H9 (cell line): ENCODE results near the gene ARHGAP29. TPM values are rescaled to one million over a fixed set of nuclear protein-coding genes. Genes with fewer than 3 reads are reported as not detected.

Source experiments
- DNase-seq: peaks from one replicate; pipeline ENCODE4 v3.0.0-alpha.2; 2017
- H2AFZ ChIP-seq: one replicate; pipeline ENCODE4 v1.6.1; 2013; ENCODE audit warnings: mild to moderate bottlenecking, low read length, control low read depth, moderate library complexity
- H2AK5ac ChIP-seq: 2 replicates; pipeline ENCODE4 v1.6.1; 2013; ENCODE audit warnings: low read length, control low read depth, mixed read lengths; ENCODE audit not compliant: insufficient read length
- H2BK120ac ChIP-seq: one replicate; pipeline ENCODE4 v1.6.1; 2013; ENCODE audit warnings: low read depth, mild to moderate bottlenecking, low read length, control low read depth, inconsistent platforms; ENCODE audit not compliant: poor library complexity, severe bottlenecking
- H2BK12ac ChIP-seq: 2 replicates; pipeline ENCODE4 v1.6.1; 2013; ENCODE audit warnings: low read length, control low read depth, mixed read lengths, low read depth; ENCODE audit not compliant: insufficient read length
- H2BK15ac ChIP-seq: 2 replicates; pipeline ENCODE4 v1.6.1; 2013; ENCODE audit warnings: low read depth, low read length, control low read depth
- H2BK20ac ChIP-seq: one replicate; pipeline ENCODE4 v1.6.1; 2013; ENCODE audit warnings: low read depth, mild to moderate bottlenecking, low read length, control low read depth, inconsistent platforms; ENCODE audit not compliant: poor library complexity, severe bottlenecking
- H2BK5ac ChIP-seq: 2 replicates; pipeline ENCODE4 v1.6.1; 2013; ENCODE audit warnings: low read length, control low read depth, mixed read lengths; ENCODE audit not compliant: insufficient read length
- H3K14ac ChIP-seq: 2 replicates; pipeline ENCODE4 v1.6.1; 2013; ENCODE audit warnings: low read length, control low read depth; ENCODE audit not compliant: insufficient read depth
- H3K18ac ChIP-seq: 2 replicates; pipeline ENCODE4 v1.6.1; 2013; ENCODE audit warnings: low read depth, mild to moderate bottlenecking, mixed read lengths, low read length, control low read depth; ENCODE audit not compliant: insufficient read length
- H3K23ac ChIP-seq: 2 replicates; pipeline ENCODE4 v1.6.1; 2013; ENCODE audit warnings: low read length, control low read depth, mixed read lengths, low read depth; ENCODE audit not compliant: insufficient read length
- H3K23me2 ChIP-seq: 2 replicates; pipeline ENCODE4 v1.6.1; 2013; ENCODE audit warnings: low read depth, mild to moderate bottlenecking, mixed read lengths, low read length, control low read depth; ENCODE audit not compliant: insufficient read length, poor library complexity, severe bottlenecking
- H3K27ac ChIP-seq: 2 replicates; pipeline ENCODE4 v1.5.1; 2013; ENCODE audit warnings: low read length, control low read depth, mixed read lengths, low read depth; ENCODE audit not compliant: insufficient read length
- H3K27me3 ChIP-seq: 2 replicates; pipeline ENCODE4 v1.6.1; 2013; ENCODE audit warnings: low read length, control low read depth, inconsistent platforms; ENCODE audit not compliant: insufficient read depth
- H3K4ac ChIP-seq: 2 replicates; pipeline ENCODE4 v1.6.1; 2013; ENCODE audit warnings: low read depth, mild to moderate bottlenecking, control low read depth, inconsistent platforms, low read length, moderate library complexity
- H3K4me1 ChIP-seq: 2 replicates; pipeline ENCODE4 v1.6.1; 2013; ENCODE audit warnings: low read length, control low read depth, inconsistent platforms; ENCODE audit not compliant: insufficient read depth
- H3K4me2 ChIP-seq: 2 replicates; pipeline ENCODE4 v1.6.1; 2013; ENCODE audit warnings: low read length, control low read depth, mixed read lengths; ENCODE audit not compliant: insufficient read length, insufficient read depth
- H3K56ac ChIP-seq: 2 replicates; pipeline ENCODE4 v1.6.1; 2013; ENCODE audit warnings: low read depth, mild to moderate bottlenecking, mixed read lengths, low read length, control low read depth; ENCODE audit not compliant: insufficient read length
- H3K79me1 ChIP-seq: 2 replicates; pipeline ENCODE4 v1.6.1; 2013; ENCODE audit warnings: low read depth, mild to moderate bottlenecking, moderate library complexity, low read length, control low read depth, inconsistent platforms; ENCODE audit not compliant: insufficient read depth, poor library complexity, severe bottlenecking
- H3K79me2 ChIP-seq: 2 replicates; pipeline ENCODE4 v1.6.1; 2013; ENCODE audit warnings: low read length, control low read depth, inconsistent platforms; ENCODE audit not compliant: insufficient read depth
- H3K9ac ChIP-seq: 2 replicates; pipeline ENCODE4 v1.6.1; 2013; ENCODE audit warnings: low read length, control low read depth, mixed read lengths; ENCODE audit not compliant: insufficient read length; ENCODE audit errors: extremely low read depth
- H3K9me3 ChIP-seq: one replicate; pipeline ENCODE4 v1.6.1; 2013; ENCODE audit warnings: low read depth, low read length, inconsistent platforms; ENCODE audit not compliant: control insufficient read depth
- H3T11ph ChIP-seq: one replicate; pipeline ENCODE4 v1.6.1; 2013; ENCODE audit warnings: mild to moderate bottlenecking, low read length, control low read depth, inconsistent platforms
- H4K20me1 ChIP-seq: one replicate; pipeline ENCODE4 v1.6.1; 2013; ENCODE audit not compliant: control insufficient read depth, insufficient read length, insufficient read depth
- H4K5ac ChIP-seq: 2 replicates; pipeline ENCODE4 v1.6.1; 2013; ENCODE audit warnings: low read depth, mild to moderate bottlenecking, mixed read lengths, low read length, control low read depth; ENCODE audit not compliant: insufficient read length
- H4K8ac ChIP-seq: replicated peaks from 2 replicates; pipeline ENCODE4 v1.6.1; 2013; ENCODE audit warnings: low read length, control low read depth, mixed read lengths, low read depth; ENCODE audit not compliant: insufficient read length
- H4K91ac ChIP-seq: 2 replicates; pipeline ENCODE4 v1.6.1; 2013; ENCODE audit warnings: low read depth, mild to moderate bottlenecking, moderate library complexity, mixed read lengths, low read length, control low read depth; ENCODE audit not compliant: insufficient read length
- H3K27ac Mint-ChIP-seq, 3 experiments: 2 replicates in 2 of 3; 3 replicates in 1 of 3; pipeline ENCODE4 v1.8.0; 2020 to 2021; ENCODE audit warnings: mixed read lengths in 3 of 3, mild to moderate bottlenecking in 1 of 3, moderate library complexity in 1 of 3
- H3K27me3 Mint-ChIP-seq: 2 replicates; pipeline ENCODE4 v1.8.0; 2021; ENCODE audit warnings: low read depth, mild to moderate bottlenecking, moderate library complexity, mixed read lengths
- H3K36me3 Mint-ChIP-seq, 3 experiments: 2 replicates in 2 of 3; 3 replicates in 1 of 3; pipeline ENCODE4 v1.8.0; 2020 to 2021; ENCODE audit warnings: low read depth in 3 of 3, mixed read lengths in 3 of 3; ENCODE audit not compliant: insufficient read depth in 1 of 3
- H3K4me1 Mint-ChIP-seq, 2 experiments: 2 replicates each; pipeline ENCODE4 v1.8.0; 2020; ENCODE audit warnings: mixed read lengths in 2 of 2
- H3K4me3 Mint-ChIP-seq, 2 experiments: 2 replicates in 1 of 2; 3 replicates in 1 of 2; pipeline ENCODE4 v1.8.0; 2020 to 2021; ENCODE audit warnings: mild to moderate bottlenecking in 2 of 2, mixed read lengths in 2 of 2, moderate library complexity in 1 of 2
- H3K9me3 Mint-ChIP-seq, 2 experiments: 2 replicates in 1 of 2; 3 replicates in 1 of 2; pipeline ENCODE4 v1.8.0; 2020; ENCODE audit warnings: mild to moderate bottlenecking in 2 of 2, mixed read lengths in 2 of 2, moderate library complexity in 1 of 2
- CTCF ChIP-seq: fragments of 200-600 bp; sonication (generic); conservative IDR thresholded peaks from 3 replicates; pipeline ENCODE4 v1.8.0; 2021; ENCODE audit warnings: antibody characterized with exemption, mild to moderate bottlenecking
- WGBS: extraction: QIAGEN DNeasy Blood & Tissue Kit; methylation state at CpG from one replicate; pipeline ENCODE4 v1.1.7; 2013; ENCODE audit warnings: missing lambda C conversion rate, low lambda C conversion rate, mixed read lengths; ENCODE audit not compliant: insufficient read length; ENCODE audit errors: extremely low coverage; 5-methylcytosine and 5-hydroxymethylcytosine counted together
- total RNA-seq: library from RNA; stranded (reverse); gene quantifications from 2 replicates; pipeline ENCODE4 v1.2.1, GENCODE V29; 2021

ARHGAP29 gene
- total RNA-seq, 1 experiment from 2014 or later = 1.3 TPM

- TF ChIP-seq CTCF = no peak
- H2BK12ac ChIP-seq = no peak overlapping the region
- no peaks in the 10 kb centered on the region for H3K9me3 ChIP-seq
- H3K14ac ChIP-seq = no peak overlapping the region
- no peak overlapping the region for H2BK20ac ChIP-seq
- no peaks in the 10 kb centered on the region for H3K23me2 ChIP-seq
- H3K4me1 ChIP-seq = peaks cover 7% of the 10 kb centered on the region; the same call in 1 of the 2 replicates
- no peak overlapping the region for H4K5ac ChIP-seq
- H3K4me1 Mint-ChIP-seq = peaks cover 31 to 32% of the 10 kb centered on the region in 2 experiments
- no peak overlapping the region for H3K18ac ChIP-seq
- no peak for DNase-seq
- no peak overlapping the region for H2AFZ ChIP-seq
- H3K4ac ChIP-seq = no peak overlapping the region
- no peaks in the 10 kb centered on the region for H3K79me2 ChIP-seq
- H3K4me2 ChIP-seq = no peak overlapping the region
- H3K27ac Mint-ChIP-seq = no peak overlapping the region
- no peak overlapping the region for H3K27ac ChIP-seq
- H4K8ac ChIP-seq = no peak overlapping the region
- no peaks in the 10 kb centered on the region for H3K27me3 ChIP-seq
- H3K4me3 Mint-ChIP-seq = no peak overlapping the region
- H4K91ac ChIP-seq = no peak overlapping the region
- H3K27me3 Mint-ChIP-seq = peaks cover 16% of the 10 kb centered on the region
- no peak overlapping the region for H3K9ac ChIP-seq
- no peaks in the 10 kb centered on the region for H3K9me3 Mint-ChIP-seq
- no peak overlapping the region for H2AK5ac ChIP-seq
- H2BK5ac ChIP-seq = no peak overlapping the region
- no peak overlapping the region for H3K56ac ChIP-seq
- H2BK120ac ChIP-seq = no peak overlapping the region
- no CpG with 5 or more reads among the region's 1 CpG for WGBS
- no peaks in the 10 kb centered on the region for H3K36me3 Mint-ChIP-seq
- H2BK15ac ChIP-seq = no peak overlapping the region
- no peaks in the 10 kb centered on the region for H3K79me1 ChIP-seq
- no peak overlapping the region for H3T11ph ChIP-seq
- no peak overlapping the region for H3K23ac ChIP-seq
- H4K20me1 ChIP-seq = no peaks in the 10 kb centered on the region
Observed at GRCh38 chr1:94124538-94124937, 112.8 kb downstream of the ARHGAP29 start.
